Neural cell (in vitro differentiated cells): ENCODE data around the gene PDE4D. TPM values are rescaled to one million over a fixed set of nuclear protein-coding genes. Genes with fewer than 3 reads are reported as not detected.

ENCODE experiments used
- H2AFZ ChIP-seq: fragments of 200-600, 300-800 bp; sonication (generic), shearing (Covaris generic); 2 replicates; pipeline ENCODE4 v1.6.0; 2014; ENCODE audit warnings: low read depth, mild to moderate bottlenecking, antibody characterized with exemption, low read length, moderate library complexity
- H3F3A ChIP-seq: fragments of 200-600 bp; shearing (Covaris generic); 2 replicates; pipeline ENCODE4 v1.6.1; 2016; ENCODE audit warnings: mild to moderate bottlenecking, moderate library complexity, mixed read lengths, antibody characterized with exemption, low read length; ENCODE audit not compliant: insufficient read depth, poor library complexity, severe bottlenecking
- H3K27ac ChIP-seq: fragments of 200-600, 300-800 bp; sonication (generic), shearing (Covaris generic); 2 replicates; pipeline ENCODE4 v1.5.1; 2014; ENCODE audit warnings: mild to moderate bottlenecking, low read length, moderate library complexity
- H3K27me3 ChIP-seq: fragments of 300-800, 200-600 bp; sonication (generic), shearing (Covaris generic); 2 replicates; pipeline ENCODE4 v1.6.0; 2014; ENCODE audit warnings: mild to moderate bottlenecking, low read depth, low read length, moderate library complexity; ENCODE audit not compliant: insufficient read depth
- H3K36me3 ChIP-seq: fragments of 300-800, 200-600 bp; sonication (generic), shearing (Covaris generic); 2 replicates; pipeline ENCODE4 v1.5.1; 2014; ENCODE audit warnings: mild to moderate bottlenecking, antibody characterized with exemption, low read length, moderate library complexity; ENCODE audit not compliant: insufficient read depth
- H3K4me2 ChIP-seq: fragments of 300-800, 200-600 bp; sonication (generic), shearing (Covaris generic); 2 replicates; pipeline ENCODE4 v1.6.0; 2014; ENCODE audit warnings: mild to moderate bottlenecking, low read length
- H3K4me3 ChIP-seq: fragments of 300-800, 200-600 bp; sonication (generic), shearing (Covaris generic); 2 replicates; pipeline ENCODE4 v1.5.1; 2014; ENCODE audit warnings: mild to moderate bottlenecking, low read length, moderate library complexity
- H3K79me2 ChIP-seq: fragments of 200-600 bp; shearing (Covaris generic); replicated peaks from 2 replicates; pipeline ENCODE4 v1.6.0; 2014; ENCODE audit warnings: mild to moderate bottlenecking, low read length, moderate library complexity; ENCODE audit not compliant: insufficient read depth
- H3K9ac ChIP-seq: fragments of 300-800, 200-600 bp; sonication (generic), shearing (Covaris generic); 2 replicates; pipeline ENCODE4 v1.6.1; 2016; ENCODE audit warnings: mild to moderate bottlenecking, low read length, mixed read lengths
- H3K9me2 ChIP-seq: fragments of 200-600 bp; shearing (Covaris generic); 2 replicates; pipeline ENCODE4 v1.6.1; 2016; ENCODE audit warnings: mild to moderate bottlenecking, low read length, mixed read lengths; ENCODE audit not compliant: insufficient read depth
- H3K9me3 ChIP-seq: fragments of 200-600, 300-800 bp; sonication (generic), shearing (Covaris generic); 2 replicates; pipeline ENCODE4 v1.6.1; 2016; ENCODE audit warnings: mild to moderate bottlenecking, mixed run types, low read length, moderate library complexity, mixed read lengths
- H4K20me1 ChIP-seq: fragments of 200-600 bp; shearing (Covaris generic); 2 replicates; pipeline ENCODE4 v1.6.1; 2016; ENCODE audit warnings: mild to moderate bottlenecking, mixed run types; ENCODE audit not compliant: insufficient read depth
- CTCF ChIP-seq: fragments of 450-650 bp; IDR thresholded peaks from 2 replicates; pipeline ENCODE4 v1.5.1; 2014; ENCODE audit warnings: antibody characterized with exemption, mild to moderate bottlenecking, moderate library complexity; ENCODE audit not compliant: poor library complexity, severe bottlenecking
- EP300 ChIP-seq: fragments of 450-650 bp; conservative IDR thresholded peaks from 2 replicates; pipeline ENCODE4 v1.6.1; 2014; ENCODE audit warnings: antibody characterized with exemption, mild to moderate bottlenecking, moderate library complexity; ENCODE audit not compliant: poor library complexity, severe bottlenecking
- EZH2 ChIP-seq: fragments of 200-600, 300-800 bp; shearing (Covaris generic), sonication (generic); IDR thresholded peaks from 2 replicates; pipeline ENCODE4 v1.6.1; 2014; ENCODE audit warnings: antibody characterized with exemption, low read length, borderline replicate concordance, mild to moderate bottlenecking; ENCODE audit not compliant: insufficient read depth, poor library complexity, severe bottlenecking
- MXI1 ChIP-seq: fragments of 450-650 bp; conservative IDR thresholded peaks from 2 replicates; pipeline ENCODE4 v1.6.1; 2014; ENCODE audit warnings: antibody characterized with exemption, mild to moderate bottlenecking; ENCODE audit not compliant: poor library complexity, severe bottlenecking
- POLR2AphosphoS5 ChIP-seq: IDR thresholded peaks from 2 replicates; pipeline ENCODE4 v1.6.1; 2012
- RAD21 ChIP-seq: fragments of 450-650 bp; conservative IDR thresholded peaks from 2 replicates; pipeline ENCODE4 v1.6.1; 2014; ENCODE audit warnings: antibody characterized with exemption, mild to moderate bottlenecking, moderate library complexity
- REST ChIP-seq: IDR thresholded peaks from 2 replicates; pipeline ENCODE4 v1.6.1; 2012; ENCODE audit warnings: borderline replicate concordance
- SMC3 ChIP-seq: fragments of 450-650 bp; conservative IDR thresholded peaks from 2 replicates; pipeline ENCODE4 v1.6.1; 2014; ENCODE audit warnings: antibody characterized with exemption, mild to moderate bottlenecking, moderate library complexity; ENCODE audit not compliant: poor library complexity
- TAF1 ChIP-seq: IDR thresholded peaks from 2 replicates; pipeline ENCODE4 v1.6.1; 2012; ENCODE audit warnings: low read depth
- polyA plus RNA-seq: library from polyadenylated mRNA; depleted of rRNA; stranded (reverse); fragments of >200 nt; gene quantifications from 2 replicates; pipeline ENCODE4 v1.2.3, GENCODE V29; 2014

The PDE4D gene
- polyA plus RNA-seq, 1 donor from 2014 or later, result 42.8 TPM

- H4K20me1 ChIP-seq, result no peaks in the 10 kb centered on the region
- H3K27ac ChIP-seq, result no peak overlapping the region
- no peak overlapping the region for H3K4me2 ChIP-seq
- H3K36me3 ChIP-seq, result no peaks in the 10 kb centered on the region
- no peaks in the 10 kb centered on the region for H3K9me2 ChIP-seq
- no peaks in the 10 kb centered on the region for H3K9me3 ChIP-seq
- H3K27me3 ChIP-seq, result no peaks in the 10 kb centered on the region
- no peak overlapping the region for H3K4me3 ChIP-seq
- no peak overlapping the region for H3K9ac ChIP-seq
- H2AFZ ChIP-seq, result no peak overlapping the region
- H3K79me2 ChIP-seq, result no peaks in the 10 kb centered on the region
- TF ChIP-seq MXI1 (no peak), RAD21 (no peak), TAF1 (no peak), REST (no peak), POLR2AphosphoS5 (no peak), EZH2 (no peak), SMC3 (no peak), CTCF (no peak), EP300 (no peak)
- no peaks in the 10 kb centered on the region for H3F3A ChIP-seq
These were observed 662.1 kb downstream of the PDE4D start for GRCh38 chr5:59231221-59231931.

- Histone ChIP-seq H3K9ac (no peak overlapping the region), H3K27me3 (no peaks in the 10 kb centered on the region), H3K4me2 (no peak overlapping the region), H3K36me3 (no peaks in the 10 kb centered on the region), H3K79me2 (no peaks in the 10 kb centered on the region), H3K27ac (no peak overlapping the region), H3K9me3 (peaks cover 4% of the 10 kb centered on the region), H3K9me2 (no peaks in the 10 kb centered on the region), H3F3A (no peaks in the 10 kb centered on the region), H2AFZ (no peak overlapping the region), H4K20me1 (no peaks in the 10 kb centered on the region), H3K4me3 (no peak overlapping the region)
- TF ChIP-seq TAF1, result no peak
- no peak for TF ChIP-seq MXI1
- no peak for TF ChIP-seq EP300
- no peak for TF ChIP-seq REST
- TF ChIP-seq EZH2, result no peak
- TF ChIP-seq SMC3, result no peak
- TF ChIP-seq RAD21, result no peak
- TF ChIP-seq POLR2AphosphoS5, result no peak
- no peak for TF ChIP-seq CTCF
These were observed 670.6 kb downstream of the PDE4D start for GRCh38 chr5:59222687-59223511.
